NCI-H1105 (cell line): ENCODE data around the gene ZSWIM6.

Source experiments
- DNase-seq: peaks from one replicate; lab custom pipeline; 2025; lab: John Stamatoyannopoulos, UW

Gene ZSWIM6

DNA sequence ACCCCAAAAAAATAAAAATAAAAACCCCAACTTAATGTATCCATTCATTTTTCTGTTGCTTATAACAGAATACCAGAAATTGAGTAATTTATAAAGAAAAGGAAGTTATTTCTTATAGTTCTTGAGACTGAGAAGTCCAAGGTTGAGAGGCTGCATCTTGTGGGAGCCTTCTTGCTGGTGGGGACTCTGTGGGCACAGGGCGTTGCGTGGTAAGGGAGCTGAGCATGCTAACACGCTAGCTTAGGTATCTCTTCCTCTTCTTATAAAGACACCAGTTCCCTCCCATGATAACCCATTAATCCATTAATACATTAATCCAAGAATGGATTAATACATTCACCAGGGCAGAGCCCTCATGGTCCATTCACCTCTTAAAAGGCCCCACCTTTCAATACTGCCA lies 150.9 kb downstream of the ZSWIM6 start:
- DNase-seq: no peak

DNA sequence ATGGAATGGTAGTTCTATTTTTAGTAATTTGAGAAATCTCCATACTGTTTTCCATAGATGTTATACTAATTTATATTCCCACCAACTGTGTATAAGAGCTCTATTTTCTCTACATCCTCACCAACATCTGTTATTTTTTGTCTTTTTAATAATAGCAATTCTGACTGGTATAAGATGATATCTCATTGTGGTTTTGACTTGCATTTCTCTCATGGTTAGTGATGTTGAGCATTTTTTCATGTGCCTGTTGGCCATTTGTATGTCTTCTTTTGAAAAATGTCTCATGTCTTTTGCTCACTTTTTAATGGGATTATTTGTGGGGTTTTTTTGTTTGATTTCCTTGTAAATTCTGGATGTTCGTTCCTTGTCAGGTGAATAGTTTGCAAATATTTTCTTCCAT lies 154.4 kb downstream of the ZSWIM6 start:
- no peak for DNase-seq

DNA sequence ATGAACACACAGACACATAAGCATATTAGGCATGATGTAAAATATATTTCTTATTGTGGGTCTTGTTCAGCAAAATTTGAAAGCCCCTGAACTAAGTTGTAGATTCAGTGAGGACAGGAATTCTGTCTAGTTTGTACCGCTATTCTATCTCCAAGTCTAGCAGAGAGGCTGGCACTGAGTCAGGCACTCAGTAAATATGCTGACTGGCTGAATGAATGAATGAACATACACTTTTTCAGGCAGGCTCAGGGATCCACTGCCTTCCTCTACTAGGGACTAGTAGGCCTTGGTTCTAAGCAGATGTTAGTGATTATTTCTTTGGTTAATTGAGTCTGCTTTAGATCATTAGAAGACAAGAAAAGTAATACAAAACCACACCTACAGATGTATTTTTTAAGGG lies 157.5 kb downstream of the ZSWIM6 start:
- DNase-seq: no peak

DNA sequence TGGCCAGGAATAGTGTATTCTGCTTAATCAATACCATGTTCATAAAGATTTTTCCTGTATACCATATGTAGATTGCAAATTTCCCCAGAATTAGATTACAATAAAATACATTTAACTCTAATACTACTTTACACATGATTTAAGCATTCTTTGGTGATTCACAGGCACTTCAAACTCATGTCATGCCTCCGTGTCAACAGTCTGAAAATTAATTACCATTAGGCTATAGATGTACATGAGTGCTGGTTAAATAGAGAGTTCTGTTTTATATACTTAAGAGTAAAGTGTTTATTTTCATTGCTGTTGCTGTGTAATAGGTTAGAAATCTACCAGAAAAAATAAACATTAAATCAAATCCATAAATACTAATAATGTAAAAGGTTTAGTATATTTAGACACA lies 159.8 kb downstream of the ZSWIM6 start:
- DNase-seq: no peak

DNA sequence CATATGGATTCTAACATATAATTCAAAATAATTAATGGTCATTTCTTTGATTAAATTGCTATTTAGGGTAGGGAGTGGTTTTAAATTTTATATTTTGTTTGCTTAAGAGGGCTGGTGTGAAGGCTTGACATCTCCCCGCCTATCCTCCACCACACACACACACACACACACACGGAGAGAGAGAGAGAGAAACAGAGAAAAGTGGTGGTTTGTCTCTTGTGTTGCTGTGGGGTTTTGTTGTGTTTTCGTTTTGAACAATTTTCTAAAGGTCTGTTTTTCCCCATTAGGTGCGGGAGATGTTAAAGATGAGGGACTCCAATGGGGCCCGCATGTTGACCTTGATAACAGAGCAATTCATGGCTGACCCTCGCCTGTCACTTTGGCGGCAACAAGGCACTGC lies 161.9 kb downstream of the ZSWIM6 start:
- no peak for DNase-seq

DNA sequence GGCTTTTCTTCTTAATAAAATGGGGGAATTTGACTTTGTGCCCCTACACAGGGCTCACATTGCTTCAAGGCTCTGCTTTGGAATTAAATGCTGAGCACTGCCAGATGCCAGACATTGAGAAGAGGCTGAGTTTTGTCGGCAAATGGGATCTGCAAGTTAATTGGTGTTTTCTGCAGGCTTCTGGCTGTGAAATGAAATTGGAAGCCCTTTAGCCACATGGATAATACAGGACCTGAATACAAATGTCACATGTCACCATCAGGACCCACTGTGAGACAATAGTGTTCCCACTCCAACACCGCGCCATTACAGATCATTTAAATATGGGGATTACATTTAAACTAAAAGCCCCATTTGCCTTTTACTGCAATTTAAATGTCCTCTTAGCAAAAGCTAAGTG lies 164.4 kb downstream of the ZSWIM6 start:
- no peak for DNase-seq

DNA sequence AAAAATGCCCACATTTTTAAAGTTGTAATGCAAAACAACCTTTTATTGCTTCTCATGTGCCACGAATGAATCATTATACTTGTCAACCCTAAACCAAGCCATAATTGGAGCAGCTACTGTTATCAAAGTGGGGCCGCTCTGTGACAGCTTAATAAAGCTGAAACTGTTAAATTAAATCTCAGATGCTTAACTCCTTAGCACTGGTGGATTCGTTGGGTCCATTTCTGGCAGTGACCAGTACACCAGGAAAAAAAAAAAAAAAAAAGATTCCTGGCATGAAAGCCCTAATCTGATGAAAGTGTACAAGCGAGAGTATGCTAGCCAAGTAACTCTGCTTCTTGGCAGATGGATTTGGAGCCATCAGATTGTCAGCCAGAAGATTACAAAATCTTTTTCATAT lies 164.8 kb downstream of the ZSWIM6 start:
- DNase-seq: no peak

DNA sequence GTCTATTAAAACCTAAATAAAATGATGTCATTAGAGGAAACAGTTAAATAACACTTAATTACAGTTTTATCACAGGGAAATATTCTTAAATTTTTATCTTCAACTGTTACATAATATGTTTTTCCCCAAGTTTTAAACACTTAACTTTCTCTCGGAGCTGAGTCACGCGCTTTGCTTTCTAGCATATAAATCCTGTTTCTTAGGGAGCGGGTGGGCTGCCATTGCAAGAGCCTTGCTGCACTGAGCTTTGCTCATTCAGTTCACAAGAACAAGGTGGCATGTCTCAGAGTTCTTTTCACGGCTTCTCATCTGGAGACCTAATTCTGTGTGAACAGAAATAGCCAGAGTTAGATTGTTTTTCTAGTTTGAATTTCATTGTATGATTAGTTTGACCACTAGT lies 166.1 kb downstream of the ZSWIM6 start:
- no peak for DNase-seq

DNA sequence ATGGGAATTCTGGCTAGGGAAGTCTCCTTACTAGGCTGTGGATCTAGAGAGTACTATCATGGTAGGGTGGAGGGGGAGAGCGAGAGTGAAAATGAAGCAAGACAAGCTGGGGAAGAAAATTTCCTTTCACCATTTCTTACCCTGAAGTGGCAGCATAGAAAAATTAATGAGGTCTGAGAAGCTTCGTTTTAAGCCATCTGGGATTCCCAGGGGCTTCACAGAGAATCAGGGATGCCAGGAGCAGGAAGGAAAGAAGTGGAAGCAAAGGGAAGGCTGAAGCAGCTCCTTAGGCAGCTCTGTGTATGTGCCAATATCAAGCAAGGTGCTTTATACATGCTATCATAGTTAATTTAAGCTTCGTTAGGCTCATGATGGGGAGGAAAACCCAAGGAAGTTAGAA lies 169.9 kb downstream of the ZSWIM6 start:
- no peak for DNase-seq

DNA sequence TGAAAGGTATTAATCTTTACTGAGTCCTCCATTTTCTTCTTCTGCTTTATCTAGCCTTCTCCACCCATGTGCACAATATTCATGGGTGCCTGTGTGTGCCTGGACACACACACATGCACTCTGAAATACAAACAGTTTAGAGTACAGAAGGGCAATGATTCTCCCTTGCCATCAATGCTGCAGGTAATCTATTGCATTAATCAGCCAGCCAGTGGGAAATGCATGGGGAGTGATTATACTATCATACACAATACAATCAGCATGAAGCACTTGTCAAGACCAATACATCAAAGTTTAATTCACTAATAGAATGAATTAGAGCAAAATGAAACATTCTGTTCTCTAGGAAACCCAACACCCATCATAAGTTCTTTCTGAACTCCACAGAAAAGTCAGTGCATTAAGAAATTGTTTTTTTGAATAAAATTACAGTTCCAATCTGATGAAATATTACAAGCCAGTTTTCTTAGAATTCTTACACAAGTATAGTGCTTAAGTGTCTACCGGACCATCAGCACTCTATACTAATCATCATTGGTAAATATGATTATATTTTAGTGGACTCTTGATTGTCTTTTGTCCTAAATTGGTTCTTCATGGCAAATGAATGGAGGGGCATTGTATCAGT lies 172.2 kb downstream of the ZSWIM6 start:
- no peak for DNase-seq

DNA sequence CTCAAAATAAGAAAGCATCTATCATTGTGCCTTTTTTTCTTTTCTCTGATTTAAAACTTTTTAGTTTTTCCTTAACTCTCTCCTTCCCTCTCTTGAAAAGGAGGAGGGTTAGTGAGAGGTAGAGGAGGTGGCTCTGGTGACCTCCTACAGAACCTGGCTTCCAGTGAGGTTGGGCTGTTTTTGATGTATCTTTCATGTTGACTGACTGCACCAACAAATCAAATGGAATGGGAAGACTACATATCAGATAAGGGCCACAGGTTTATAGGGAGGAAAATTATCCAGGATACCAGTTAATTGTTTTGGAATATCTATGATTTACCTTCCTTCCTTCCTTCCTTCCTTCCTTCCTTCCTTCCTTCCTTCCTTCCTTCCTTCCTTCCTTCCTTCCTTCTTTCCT lies 173.2 kb downstream of the ZSWIM6 start:
- DNase-seq: no peak

DNA sequence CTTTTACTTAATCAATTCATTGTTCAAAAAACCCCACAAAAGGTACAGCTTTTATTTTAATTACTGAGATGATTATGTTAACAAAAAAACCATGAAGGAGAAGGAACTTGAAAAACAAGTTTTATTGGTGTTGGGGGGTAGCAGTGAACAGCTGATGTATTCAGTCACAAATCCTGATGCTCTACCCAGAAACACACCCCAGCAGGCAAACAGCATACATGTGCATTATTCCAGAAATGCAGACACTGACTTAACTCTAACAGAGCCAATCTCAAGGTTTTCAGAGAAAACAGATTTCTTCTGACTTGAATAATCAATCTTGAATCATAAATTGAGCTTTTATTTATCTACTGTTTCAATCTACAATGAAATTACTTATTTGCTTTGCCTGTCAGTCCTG lies 175.2 kb downstream of the ZSWIM6 start:
- no peak for DNase-seq

DNA sequence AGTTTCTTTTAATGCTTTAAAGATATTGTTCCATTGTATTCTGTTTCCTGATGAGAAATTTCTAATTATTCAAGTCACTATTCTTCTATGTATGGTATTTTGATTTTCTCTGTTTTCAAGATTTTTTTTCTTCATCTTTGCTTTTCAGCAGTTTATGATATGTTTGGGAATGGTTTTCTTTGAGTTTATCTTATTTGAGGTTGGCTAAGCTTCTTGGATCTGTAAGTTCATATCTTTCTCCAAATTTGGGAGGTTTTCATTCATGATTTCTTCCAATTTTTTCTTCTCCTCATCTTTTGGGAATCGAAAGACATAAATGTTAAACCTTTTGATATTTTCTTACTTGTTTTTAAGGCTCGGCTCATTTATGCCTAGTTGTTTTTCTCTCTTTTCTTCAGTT lies 184.9 kb downstream of the ZSWIM6 start:
- DNase-seq: no peak

DNA sequence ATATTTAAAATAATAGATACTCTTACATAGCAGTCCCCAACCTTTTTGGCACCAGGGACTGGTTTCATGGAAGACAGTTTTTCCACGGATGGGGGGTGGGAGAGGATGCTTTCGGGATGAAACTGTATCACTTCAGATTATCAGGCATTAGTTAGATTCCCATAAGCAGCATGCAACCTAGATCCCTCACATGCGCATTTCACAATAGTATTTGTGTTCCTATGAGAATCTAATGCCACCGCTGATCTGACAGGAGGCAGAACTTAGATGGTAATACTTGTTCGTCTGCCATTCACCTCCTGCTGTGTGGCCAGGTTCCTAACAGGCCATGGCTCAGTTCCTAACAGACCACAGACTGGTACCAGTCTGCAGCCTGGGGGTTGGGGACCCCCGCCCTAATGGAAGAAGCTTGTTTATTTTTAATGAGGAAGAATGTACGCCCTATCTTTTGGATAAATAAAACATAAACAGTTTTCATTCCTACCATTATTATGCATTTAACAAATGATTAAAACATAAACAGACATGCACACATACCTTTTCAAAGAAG lies 187.7 kb downstream of the ZSWIM6 start:
- no peak for DNase-seq

DNA sequence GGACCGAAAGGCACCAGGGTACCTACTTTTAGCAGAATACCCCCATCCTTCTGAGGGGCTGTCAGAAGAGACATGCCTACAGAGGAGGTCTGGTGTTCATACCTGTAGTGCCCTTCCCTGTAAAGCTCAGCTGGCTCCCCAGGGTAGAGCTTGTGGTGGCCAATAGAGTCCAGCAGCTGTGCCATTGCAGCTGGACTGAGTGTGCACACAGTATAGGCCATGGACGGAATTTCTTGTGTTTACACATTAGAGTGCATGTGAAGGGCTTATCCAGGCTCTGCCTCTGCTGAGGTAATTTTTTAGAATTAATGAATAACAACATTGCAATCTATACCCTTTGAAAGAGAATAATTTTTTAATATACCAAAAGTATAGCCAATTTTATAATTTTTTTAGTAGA lies 191.0 kb downstream of the ZSWIM6 start:
- DNase-seq: no peak

DNA sequence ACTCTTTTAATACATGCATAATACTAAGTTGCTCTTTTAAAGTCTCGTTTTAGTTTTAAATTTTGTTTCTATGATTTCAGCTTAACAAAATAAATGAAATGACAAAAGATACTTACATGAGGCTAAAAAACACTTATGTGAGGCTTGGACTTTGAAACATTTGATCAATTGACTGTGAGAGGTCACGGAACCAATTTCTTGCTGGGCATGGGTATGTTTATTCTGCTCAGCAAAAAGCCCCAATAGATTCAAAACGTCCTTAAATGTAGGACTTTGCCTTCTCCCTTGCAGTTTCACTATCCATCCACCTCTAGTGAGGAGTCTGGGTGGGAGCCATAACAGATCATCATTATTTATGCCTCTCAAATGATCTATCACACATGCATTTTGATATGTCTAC lies 191.9 kb downstream of the ZSWIM6 start:
- DNase-seq: no peak

DNA sequence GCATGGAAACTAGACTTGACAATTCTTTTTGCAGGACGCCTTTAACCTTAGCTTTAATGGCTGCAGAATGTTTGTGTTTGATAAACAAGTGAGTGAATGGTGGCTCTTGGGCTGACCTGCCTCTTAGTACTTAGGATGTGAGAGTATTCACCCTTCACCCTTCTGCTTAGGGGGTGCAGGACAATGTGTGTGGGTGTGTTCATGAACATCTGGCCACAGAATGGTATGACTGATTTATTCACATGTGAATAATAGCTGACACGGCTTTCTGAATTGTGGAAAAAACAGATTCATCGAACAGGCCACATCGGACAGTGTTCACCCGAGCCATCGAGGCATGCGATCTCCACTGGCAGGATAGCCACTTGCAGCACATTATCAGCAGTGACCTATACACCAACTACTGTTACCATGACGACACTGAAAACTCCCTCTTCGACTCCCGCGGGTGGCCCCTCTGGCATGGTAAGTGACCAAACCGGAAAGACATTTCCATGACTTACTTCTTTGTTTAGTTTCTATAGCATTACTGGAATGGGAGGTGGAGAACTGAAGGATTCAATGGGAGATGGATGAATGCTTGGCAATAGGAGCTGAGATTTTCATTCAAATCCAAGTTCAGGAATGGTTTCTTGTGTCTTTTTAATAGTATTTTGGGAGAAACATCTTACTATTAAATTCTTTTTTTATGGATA lies 193.6 kb downstream of the ZSWIM6 start:
- no peak for DNase-seq

DNA sequence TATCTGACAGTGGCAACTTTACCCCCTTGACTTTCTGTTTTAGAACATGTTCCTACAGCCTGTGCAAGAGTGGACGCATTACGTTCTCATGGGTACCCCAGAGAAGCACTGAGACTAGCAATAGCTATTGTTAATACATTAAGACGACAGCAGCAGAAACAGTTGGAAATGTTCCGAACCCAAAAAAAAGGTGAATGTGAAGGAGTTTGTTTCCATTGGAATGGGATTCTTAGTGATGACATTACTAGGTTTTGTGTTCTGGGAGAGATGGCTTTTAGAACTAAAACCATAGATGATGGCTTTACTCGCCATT lies 194.1 kb downstream of the ZSWIM6 start:
- DNase-seq: no peak

DNA sequence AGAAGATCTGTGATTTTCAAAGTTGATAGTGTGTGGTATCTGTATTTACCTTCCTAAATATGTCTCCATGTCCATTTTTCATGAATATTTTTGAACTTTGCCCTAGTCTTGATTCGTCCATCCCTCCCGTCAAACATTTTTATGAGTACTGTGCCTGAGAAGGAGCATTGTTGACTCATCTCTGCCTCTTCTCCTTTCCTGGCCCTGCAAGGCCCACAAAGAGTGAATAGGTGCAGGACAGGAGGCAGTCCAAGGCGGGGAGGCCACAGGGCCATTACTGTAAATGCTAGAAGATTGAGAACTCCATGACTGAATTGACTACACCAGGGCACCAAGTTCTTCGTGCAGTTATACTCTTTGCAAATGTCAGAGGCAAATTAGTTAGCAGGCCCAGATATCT lies 200.9 kb downstream of the ZSWIM6 start:
- DNase-seq: no peak

DNA sequence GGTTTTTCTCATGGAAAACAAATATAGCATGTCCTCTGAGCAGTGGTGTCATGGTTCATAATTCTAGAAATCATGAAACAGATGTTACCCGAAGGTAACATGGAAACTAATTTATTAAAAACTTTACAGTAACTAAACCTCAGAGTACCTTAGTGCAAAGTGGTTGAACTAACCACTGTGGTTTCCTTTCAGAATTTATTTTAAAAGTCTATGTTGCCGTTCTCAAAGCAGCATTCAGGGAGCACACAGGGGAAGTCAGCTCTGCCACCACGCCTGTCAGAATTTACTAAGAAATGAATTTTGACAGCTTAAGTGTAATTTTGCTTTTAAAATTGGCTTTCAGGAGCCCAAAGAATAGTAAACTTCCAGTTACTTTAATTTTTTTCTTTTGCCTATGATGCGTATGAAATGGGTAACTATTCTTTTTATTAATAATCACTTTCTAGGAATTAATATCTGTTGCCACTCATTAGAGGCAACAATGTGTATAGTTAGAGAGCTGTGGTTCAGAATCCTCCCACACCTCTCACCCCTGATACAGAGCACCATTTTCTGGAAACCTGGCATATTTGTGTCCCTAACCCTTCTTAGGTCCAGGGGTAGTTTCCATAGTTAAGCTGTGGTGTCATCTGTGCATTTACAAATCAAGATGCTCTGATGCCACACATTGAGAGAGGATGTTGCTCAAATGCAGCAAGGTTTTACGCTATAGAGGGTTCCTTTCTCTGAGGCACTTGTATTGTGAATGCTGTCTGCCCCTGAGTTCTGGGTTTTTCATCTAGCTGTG lies 202.6 kb downstream of the ZSWIM6 start:
- DNase-seq: no peak

DNA sequence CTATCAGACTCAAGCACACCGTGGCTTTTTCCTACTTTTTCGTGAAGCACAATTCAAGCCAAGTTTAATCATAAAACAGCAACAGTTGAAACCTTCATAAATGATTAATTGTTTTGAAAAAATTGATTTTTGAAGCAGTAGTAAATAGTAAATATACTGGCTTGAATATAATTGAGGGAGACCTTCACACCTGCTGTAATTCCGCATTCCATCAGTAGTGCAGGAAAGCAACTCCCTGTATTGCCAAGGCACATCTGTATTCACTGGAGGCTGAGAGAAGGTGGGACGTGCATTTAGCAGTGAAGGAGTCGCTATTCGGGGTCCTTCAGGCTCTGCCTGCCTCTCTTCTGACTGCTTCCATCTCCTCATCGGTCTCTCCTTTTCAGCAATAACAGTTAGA lies 203.8 kb downstream of the ZSWIM6 start:
- no peak for DNase-seq

DNA sequence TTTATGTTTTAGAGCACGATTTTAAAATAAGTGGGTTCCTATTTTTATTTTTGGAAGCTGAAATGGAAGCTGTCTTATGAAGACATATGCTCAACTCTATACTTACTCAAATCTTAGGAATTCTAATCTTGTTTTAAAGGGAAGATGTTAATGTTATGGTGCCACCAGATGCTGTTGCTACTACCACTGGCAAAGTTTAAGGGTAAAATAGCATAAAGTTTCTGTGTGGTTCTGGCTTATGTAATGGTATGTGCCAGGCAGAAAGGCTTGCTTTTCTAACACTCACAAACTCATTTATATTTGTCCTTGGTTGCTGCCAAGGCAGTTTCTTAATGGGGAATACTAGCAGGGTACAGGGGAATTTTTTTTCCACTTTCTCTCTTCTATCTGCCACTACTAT lies 204.9 kb downstream of the ZSWIM6 start:
- no peak for DNase-seq
